Neural crest cell (in vitro differentiated cells): ENCODE results near the gene CBLN3. TPM values are rescaled to one million over a fixed set of nuclear protein-coding genes. Genes with fewer than 3 reads are reported as not detected.

ENCODE experiments used
- DNase-seq: peaks from one replicate; pipeline ENCODE4 v3.0.0; 2021; ENCODE audit warnings: low read depth, mixed read lengths, low spot score
- H3K27ac Mint-ChIP-seq: one replicate; pipeline ENCODE4 v1.8.0; 2021; ENCODE audit warnings: mild to moderate bottlenecking, mixed read lengths; ENCODE audit not compliant: unreplicated experiment
- H3K27me3 Mint-ChIP-seq: 2 replicates; pipeline ENCODE4 v1.8.0; 2021; ENCODE audit warnings: low read depth, mild to moderate bottlenecking, mixed read lengths
- H3K36me3 Mint-ChIP-seq: 2 replicates; pipeline ENCODE4 v1.8.0; 2021; ENCODE audit warnings: low read depth, mild to moderate bottlenecking, mixed read lengths
- H3K4me1 Mint-ChIP-seq: 2 replicates; pipeline ENCODE4 v1.8.0; 2021; ENCODE audit warnings: mixed read lengths
- H3K4me3 Mint-ChIP-seq: one replicate; pipeline ENCODE4 v1.8.0; 2021; ENCODE audit warnings: mild to moderate bottlenecking, mixed read lengths
- H3K9me3 Mint-ChIP-seq: 2 replicates; pipeline ENCODE4 v1.8.0; 2021; ENCODE audit warnings: mixed read lengths
- CTCF ChIP-seq: fragments of 200-600 bp; sonication (generic); conservative IDR thresholded peaks from 2 replicates; pipeline ENCODE4 v1.5.0; 2021; ENCODE audit warnings: antibody characterized with exemption, mild to moderate bottlenecking
- total RNA-seq: library from RNA; stranded (reverse); gene quantifications from 2 replicates; pipeline ENCODE4 v1.2.1, GENCODE V29; 2021

CBLN3 gene
- total RNA-seq, 1 donor from 2014 or later, result 1.0 TPM

- peaks cover 7% of the 10 kb centered on the region for H3K27me3 Mint-ChIP-seq
- no peaks in the 10 kb centered on the region for H3K36me3 Mint-ChIP-seq
- H3K27ac Mint-ChIP-seq, result no peak overlapping the region
- DNase-seq, result no peak
- no peaks in the 10 kb centered on the region for H3K9me3 Mint-ChIP-seq
- no peak for TF ChIP-seq CTCF
- no peak overlapping the region for H3K4me3 Mint-ChIP-seq
- H3K4me1 Mint-ChIP-seq, result no peaks in the 10 kb centered on the region
These were observed 49.3 kb downstream of the CBLN3 start for GRCh38 chr14:24379907-24380730.

- no peaks in the 10 kb centered on the region for H3K4me1 Mint-ChIP-seq
- H3K27me3 Mint-ChIP-seq, result peaks cover 4% of the 10 kb centered on the region
- H3K27ac Mint-ChIP-seq, result no peak overlapping the region
- no peaks in the 10 kb centered on the region for H3K9me3 Mint-ChIP-seq
- H3K4me3 Mint-ChIP-seq, result no peak overlapping the region
- H3K36me3 Mint-ChIP-seq, result no peaks in the 10 kb centered on the region
- TF ChIP-seq CTCF, result no peak
- no peak for DNase-seq
These were observed 50.2 kb downstream of the CBLN3 start for GRCh38 chr14:24378981-24379906.

- H3K27ac Mint-ChIP-seq, result no peak overlapping the region
- TF ChIP-seq CTCF, result no peak
These were observed 51.1 kb downstream of the CBLN3 start for GRCh38 chr14:24378327-24378726.

GRCh38 chr14:24377657-24378056 is 51.8 kb downstream of the CBLN3 start:
- Mint-ChIP-seq H3K9me3 (no peaks in the 10 kb centered on the region), H3K27ac (peak overlapping the region; percentile 75), H3K4me3 (no peak overlapping the region), H3K27me3 (no peaks in the 10 kb centered on the region), H3K36me3 (no peaks in the 10 kb centered on the region), H3K4me1 (no peaks in the 10 kb centered on the region)
- DNase-seq, result no peak
- no peak for TF ChIP-seq CTCF

More at GRCh38 chr14:24378327-24378726, 51.1 kb downstream of the CBLN3 start:
- Mint-ChIP-seq H3K4me3 (no peak overlapping the region), H3K9me3 (no peaks in the 10 kb centered on the region), H3K36me3 (no peaks in the 10 kb centered on the region), H3K4me1 (no peaks in the 10 kb centered on the region), H3K27me3 (no peaks in the 10 kb centered on the region)
- DNase-seq, result no peak

GRCh38 chr14:24377126-24377525 is 52.3 kb downstream of the CBLN3 start:
- no peaks in the 10 kb centered on the region for H3K9me3 Mint-ChIP-seq
- H3K36me3 Mint-ChIP-seq, result no peaks in the 10 kb centered on the region
- H3K27ac Mint-ChIP-seq, result no peak overlapping the region
- H3K27me3 Mint-ChIP-seq, result no peaks in the 10 kb centered on the region
- no peak for DNase-seq
- no peak for TF ChIP-seq CTCF
- no peaks in the 10 kb centered on the region for H3K4me1 Mint-ChIP-seq
- H3K4me3 Mint-ChIP-seq, result no peak overlapping the region

Other genes starting within 250 kb of the CBLN3 start
- gene IPO4, start 240.9 kb downstream of the CBLN3 start, total RNA-seq, result 88.3 and 88.7 TPM in 2 replicates
- gene TM9SF1, start 234.2 kb downstream of the CBLN3 start, total RNA-seq, result 45.6 and 47.4 TPM in 2 replicates
- 0.47 and 0.48 TPM in 2 replicates for gene TSSK4, start 224.0 kb downstream of the CBLN3 start, total RNA-seq
- 42.2 and 44.7 TPM in 2 replicates for gene CHMP4A, start 216.2 kb downstream of the CBLN3 start, total RNA-seq
- 19.0 and 25.9 TPM in 2 replicates for gene MDP1, start 213.6 kb downstream of the CBLN3 start, total RNA-seq
- gene NEDD8, start 197.3 kb downstream of the CBLN3 start, total RNA-seq, result 191 and 208 TPM in 2 replicates
- gene GMPR2, start 196.7 kb downstream of the CBLN3 start, total RNA-seq, result 64.0 and 66.2 TPM in 2 replicates
- gene TINF2, start 187.0 kb downstream of the CBLN3 start, total RNA-seq, result 63.4 and 66.7 TPM in 2 replicates
- gene TGM1, start 166.5 kb downstream of the CBLN3 start, total RNA-seq, result 4.5 and 6.4 TPM in 2 replicates
- gene RABGGTA, start 158.1 kb downstream of the CBLN3 start, total RNA-seq, result 22.8 and 25.4 TPM in 2 replicates
- gene DHRS1, start 129.9 kb downstream of the CBLN3 start, total RNA-seq, result 17.2 and 19.1 TPM in 2 replicates
- gene NOP9, start 129.8 kb downstream of the CBLN3 start, total RNA-seq, result 34.5 and 34.8 TPM in 2 replicates
- not detected in 2 replicates for gene CIDEB, start 121.7 kb downstream of the CBLN3 start, total RNA-seq
- 7.9 and 9.4 TPM in 2 replicates for gene LTB4R2, start 119.5 kb downstream of the CBLN3 start, total RNA-seq
- 4.7 and 5.3 TPM in 2 replicates for gene LTB4R, start 118.2 kb downstream of the CBLN3 start, total RNA-seq
- 0.49 TPM in 1 of 2 replicates, not detected in the other for gene ADCY4, start 94.6 kb downstream of the CBLN3 start, total RNA-seq
- gene RIPK3, start 89.7 kb downstream of the CBLN3 start, total RNA-seq, result not detected in 2 replicates
- gene NFATC4, start 61.5 kb downstream of the CBLN3 start, total RNA-seq, result 44.3 and 47.8 TPM in 2 replicates
- 10.3 and 10.4 TPM in 2 replicates for gene NYNRIN, start 30.7 kb downstream of the CBLN3 start, total RNA-seq
- 49.3 and 52.3 TPM in 2 replicates for gene KHNYN, start 286 bp upstream of the CBLN3 start, total RNA-seq
- gene SDR39U1, start 13.1 kb upstream of the CBLN3 start, total RNA-seq, result 64.6 and 76.7 TPM in 2 replicates
- not detected in 2 replicates for gene CMA1, start 78.6 kb upstream of the CBLN3 start, total RNA-seq
- gene CTSG, start 146.6 kb upstream of the CBLN3 start, total RNA-seq, result not detected in 2 replicates
- gene GZMH, start 180.0 kb upstream of the CBLN3 start, total RNA-seq, result not detected in 2 replicates
- not detected in 2 replicates for gene GZMB, start 204.5 kb upstream of the CBLN3 start, total RNA-seq